Measurements from ENCODE around the gene TRIP12. TPM values are rescaled to one million over a fixed set of nuclear protein-coding genes. Genes with fewer than 3 reads are reported as not detected.
"Not testable (repeated sequence)": the region's sequence is repeated elsewhere in the genome, so short reads cannot be mapped to it uniquely, and the experiment has no call there.

Gene TRIP12
- total RNA-seq, 6 experiments from 2014 or later, result 249 to 296 (median 265) TPM

DNA sequence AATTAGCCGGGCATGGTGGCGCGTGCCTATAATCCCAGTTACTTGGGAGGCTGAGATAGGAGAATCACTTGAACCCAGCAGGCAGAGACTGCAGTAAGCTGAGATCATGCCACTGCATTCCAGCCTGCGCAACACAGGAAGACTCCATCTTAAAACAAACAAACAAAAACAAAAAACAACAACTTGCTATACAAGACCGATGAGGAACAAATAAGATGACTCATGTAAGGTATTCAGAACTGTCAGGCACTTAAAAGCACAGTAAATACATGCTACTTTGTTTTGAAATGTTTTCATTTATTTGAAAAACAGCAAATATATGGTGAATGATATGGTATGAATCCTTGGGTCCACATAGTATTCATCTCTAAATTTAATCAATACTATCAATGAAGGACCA is 66.7 kb downstream of the TRIP12 start:
- Mint-ChIP-seq H3K36me3 (ENCODE audit: low read depth) (peaks cover 32% of the 10 kb centered on the region), H3K4me1 (ENCODE audit: low read depth) (peaks cover 43% of the 10 kb centered on the region)
- TF ChIP-seq, protein P1, sequence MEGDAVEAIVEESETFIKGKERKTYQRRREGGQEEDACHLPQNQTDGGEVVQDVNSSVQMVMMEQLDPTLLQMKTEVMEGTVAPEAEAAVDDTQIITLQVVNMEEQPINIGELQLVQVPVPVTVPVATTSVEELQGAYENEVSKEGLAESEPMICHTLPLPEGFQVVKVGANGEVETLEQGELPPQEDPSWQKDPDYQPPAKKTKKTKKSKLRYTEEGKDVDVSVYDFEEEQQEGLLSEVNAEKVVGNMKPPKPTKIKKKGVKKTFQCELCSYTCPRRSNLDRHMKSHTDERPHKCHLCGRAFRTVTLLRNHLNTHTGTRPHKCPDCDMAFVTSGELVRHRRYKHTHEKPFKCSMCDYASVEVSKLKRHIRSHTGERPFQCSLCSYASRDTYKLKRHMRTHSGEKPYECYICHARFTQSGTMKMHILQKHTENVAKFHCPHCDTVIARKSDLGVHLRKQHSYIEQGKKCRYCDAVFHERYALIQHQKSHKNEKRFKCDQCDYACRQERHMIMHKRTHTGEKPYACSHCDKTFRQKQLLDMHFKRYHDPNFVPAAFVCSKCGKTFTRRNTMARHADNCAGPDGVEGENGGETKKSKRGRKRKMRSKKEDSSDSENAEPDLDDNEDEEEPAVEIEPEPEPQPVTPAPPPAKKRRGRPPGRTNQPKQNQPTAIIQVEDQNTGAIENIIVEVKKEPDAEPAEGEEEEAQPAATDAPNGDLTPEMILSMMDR (IDR thresholded peaks at IDR 0.05), result no peak

GRCh38 chr2:229852565-229852964 is 69.2 kb downstream of the TRIP12 start:
- DNase-seq, result peak; percentile 35
- Mint-ChIP-seq H3K4me1 (ENCODE audit: low read depth) (peaks cover 59% of the 10 kb centered on the region), H3K27me3 (ENCODE audit: insufficient read depth) (no peaks in the 10 kb centered on the region), H3K36me3 (ENCODE audit: low read depth) (peaks cover 36% of the 10 kb centered on the region), H3K4me3 (no peak overlapping the region), H3K9me3 (no peaks in the 10 kb centered on the region), H3K27ac (peak overlapping the region; percentile 21; the same call in 1 of the 2 replicates)
- TF ChIP-seq, protein P1 (IDR thresholded peaks at IDR 0.05), result no peak

More for the DNA sequence above, 66.7 kb downstream of the TRIP12 start:
- no peak overlapping the region for H3K4me3 Mint-ChIP-seq
- no peak for DNase-seq
- no peaks in the 10 kb centered on the region for H3K27me3 Mint-ChIP-seq (ENCODE audit: insufficient read depth)
- H3K9me3 Mint-ChIP-seq, result no peaks in the 10 kb centered on the region
- H3K27ac Mint-ChIP-seq, result no peak overlapping the region

DNA sequence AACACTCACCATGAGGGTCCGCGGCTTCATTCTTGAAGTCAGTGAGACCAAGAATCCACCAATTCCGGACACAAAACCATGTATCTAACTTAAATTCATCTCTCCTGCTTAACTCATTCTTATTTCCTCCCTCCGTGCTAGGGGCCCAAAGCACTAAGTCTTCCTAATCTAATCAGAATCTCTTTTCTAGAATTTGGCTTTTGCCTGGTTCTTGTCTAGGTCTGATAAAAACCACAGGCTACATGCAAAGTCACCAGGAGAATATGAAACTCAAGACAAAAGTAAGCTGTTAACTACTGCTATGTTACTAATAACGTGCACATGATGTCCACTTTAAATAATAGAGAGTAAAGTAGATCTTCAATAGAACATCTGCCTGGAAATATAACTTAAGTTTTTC is 69.9 kb downstream of the TRIP12 start:
- Mint-ChIP-seq H3K27ac (no peak overlapping the region; the same call in 1 of the 2 replicates), H3K9me3 (no peaks in the 10 kb centered on the region), H3K4me1 (ENCODE audit: low read depth) (peaks cover 63% of the 10 kb centered on the region), H3K36me3 (ENCODE audit: low read depth) (peaks cover 38% of the 10 kb centered on the region), H3K27me3 (ENCODE audit: insufficient read depth) (no peaks in the 10 kb centered on the region), H3K4me3 (no peak overlapping the region)
- TF ChIP-seq, protein P1 (IDR thresholded peaks at IDR 0.05), result no peak
- DNase-seq, result no peak

- H3K27ac Mint-ChIP-seq; H3K9me3 Mint-ChIP-seq; DNase-seq; H3K27me3 Mint-ChIP-seq (ENCODE audit: insufficient read depth); H3K4me3 Mint-ChIP-seq: not testable (repeated sequence)
- Mint-ChIP-seq H3K36me3 (ENCODE audit: low read depth) (peaks cover 42% of the 10 kb centered on the region), H3K4me1 (ENCODE audit: low read depth) (peaks cover 66% of the 10 kb centered on the region)
These were observed 71.2 kb downstream of the TRIP12 start for GRCh38 chr2:229850355-229851275.

DNA sequence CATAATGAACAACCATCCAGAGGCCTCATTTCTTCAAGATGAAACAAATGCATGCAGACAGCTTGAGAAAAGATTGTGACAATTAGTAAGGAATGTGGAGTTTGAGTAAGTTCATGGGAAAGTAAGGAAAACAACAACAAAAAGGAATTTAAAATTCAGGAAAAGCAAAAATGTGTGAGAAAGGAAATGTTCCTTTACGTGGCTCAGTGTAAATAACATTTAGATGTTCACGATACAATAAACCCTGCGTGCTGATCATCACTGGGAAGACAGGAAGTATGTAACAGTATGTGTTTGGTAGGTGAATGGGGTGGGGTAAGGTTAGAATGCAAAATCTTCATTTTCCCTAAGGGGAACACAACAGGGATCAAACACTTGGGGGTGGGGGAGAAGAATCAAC is 72.7 kb downstream of the TRIP12 start:
- H3K27ac Mint-ChIP-seq, result peak overlapping the region; percentile 24
- no peak for DNase-seq
- no peaks in the 10 kb centered on the region for H3K9me3 Mint-ChIP-seq
- H3K36me3 Mint-ChIP-seq (ENCODE audit: low read depth), result peaks cover 44% of the 10 kb centered on the region
- TF ChIP-seq, protein P1 (IDR thresholded peaks at IDR 0.05), result no peak
- no peak overlapping the region for H3K4me3 Mint-ChIP-seq
- H3K27me3 Mint-ChIP-seq (ENCODE audit: insufficient read depth), result no peaks in the 10 kb centered on the region
- peaks cover 70% of the 10 kb centered on the region for H3K4me1 Mint-ChIP-seq (ENCODE audit: low read depth)

GRCh38 chr2:229843613-229844012 is 78.2 kb downstream of the TRIP12 start:
- H3K27me3 Mint-ChIP-seq (ENCODE audit: insufficient read depth), result no peaks in the 10 kb centered on the region; the same call in 1 of the 2 replicates
- TF ChIP-seq, protein P1 (IDR thresholded peaks at IDR 0.05), result no peak
- H3K4me3 Mint-ChIP-seq, result no peak overlapping the region
- no peak for DNase-seq
- peaks cover 38% of the 10 kb centered on the region for H3K36me3 Mint-ChIP-seq (ENCODE audit: low read depth)
- H3K27ac Mint-ChIP-seq, result no peak overlapping the region
- peaks cover 51% of the 10 kb centered on the region for H3K4me1 Mint-ChIP-seq (ENCODE audit: low read depth)
- H3K9me3 Mint-ChIP-seq, result no peaks in the 10 kb centered on the region
